Nephron progenitor cell (in vitro differentiated cells): ENCODE measurements around the gene BACE2.
A peak's percentile ranks its signal among the peaks of the same experiment; 100 is the strongest.

Experiments
- DNase-seq: peaks from one replicate; pipeline ENCODE4 v3.0.0; 2021
- H3K27ac Mint-ChIP-seq: 2 replicates; pipeline ENCODE4 v1.8.0; 2021; ENCODE audit warnings: mild to moderate bottlenecking, moderate library complexity, mixed read lengths
- H3K27me3 Mint-ChIP-seq: 2 replicates; pipeline ENCODE4 v1.8.0; 2021; ENCODE audit warnings: mild to moderate bottlenecking, low read depth, mixed read lengths; ENCODE audit not compliant: poor library complexity
- H3K36me3 Mint-ChIP-seq: 2 replicates; pipeline ENCODE4 v1.8.0; 2021; ENCODE audit warnings: low read depth, mixed read lengths
- H3K4me1 Mint-ChIP-seq: 2 replicates; pipeline ENCODE4 v1.8.0; 2021; ENCODE audit warnings: mixed read lengths
- H3K4me3 Mint-ChIP-seq: 2 replicates; pipeline ENCODE4 v1.8.0; 2021; ENCODE audit warnings: mild to moderate bottlenecking, moderate library complexity, mixed read lengths
- H3K9me3 Mint-ChIP-seq: 2 replicates; pipeline ENCODE4 v1.8.0; 2021; ENCODE audit warnings: mild to moderate bottlenecking, moderate library complexity, mixed read lengths
- TF ChIP-seq, protein P1 (sequence below): fragments of 200-600 bp; sonication (generic); IDR thresholded peaks from 2 replicates; pipeline ENCODE4 v1.5.0; 2021; ENCODE audit warnings: antibody characterized with exemption

Gene BACE2

DNA sequence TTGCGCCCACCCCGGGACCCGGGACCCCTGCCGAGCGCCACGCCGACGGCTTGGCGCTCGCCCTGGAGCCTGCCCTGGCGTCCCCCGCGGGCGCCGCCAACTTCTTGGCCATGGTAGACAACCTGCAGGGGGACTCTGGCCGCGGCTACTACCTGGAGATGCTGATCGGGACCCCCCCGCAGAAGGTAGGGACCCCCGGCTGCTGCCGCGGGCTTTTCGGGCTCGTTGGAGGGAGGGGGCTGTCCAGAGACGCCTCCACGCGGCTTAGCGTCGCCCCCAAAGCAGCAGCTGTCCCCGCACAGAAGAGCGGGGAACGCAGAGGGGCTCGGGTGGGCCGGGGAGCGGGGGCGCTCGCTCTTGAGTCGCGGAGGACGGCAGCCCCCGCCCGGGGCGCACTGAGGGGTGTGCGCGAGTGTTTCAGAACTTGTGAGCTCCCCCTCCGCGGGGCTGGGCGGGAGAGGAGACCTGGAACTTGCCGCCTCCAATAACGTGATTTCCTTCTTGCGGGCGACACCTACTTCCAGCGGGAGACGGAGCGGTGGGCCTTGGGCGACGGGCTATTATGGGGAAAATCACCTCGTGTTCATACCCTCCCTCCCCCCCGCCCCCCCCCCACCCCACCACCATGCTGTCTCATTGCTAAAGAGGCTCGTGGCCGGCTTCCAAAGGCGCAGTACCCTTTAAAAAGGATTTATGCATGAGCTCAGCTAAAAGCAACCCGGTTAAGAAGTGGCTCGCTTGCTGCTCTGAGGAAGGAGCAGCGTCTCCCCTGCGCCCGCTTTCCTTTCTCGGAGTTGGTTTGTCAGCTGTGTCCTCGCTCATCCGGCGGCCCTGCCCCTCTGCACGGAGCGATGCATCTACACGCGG lies 664 bp downstream of the BACE2 start:
- DNase-seq = peak; percentile 59
- Mint-ChIP-seq H3K36me3 (no peaks in the 10 kb centered on the region), H3K27ac (no peak overlapping the region), H3K4me1 (peaks cover 41% of the 10 kb centered on the region), H3K4me3 (peak overlapping the region; percentile 86), H3K27me3 (peaks cover 59% of the 10 kb centered on the region), H3K9me3 (no peaks in the 10 kb centered on the region)
- TF ChIP-seq, protein P1, sequence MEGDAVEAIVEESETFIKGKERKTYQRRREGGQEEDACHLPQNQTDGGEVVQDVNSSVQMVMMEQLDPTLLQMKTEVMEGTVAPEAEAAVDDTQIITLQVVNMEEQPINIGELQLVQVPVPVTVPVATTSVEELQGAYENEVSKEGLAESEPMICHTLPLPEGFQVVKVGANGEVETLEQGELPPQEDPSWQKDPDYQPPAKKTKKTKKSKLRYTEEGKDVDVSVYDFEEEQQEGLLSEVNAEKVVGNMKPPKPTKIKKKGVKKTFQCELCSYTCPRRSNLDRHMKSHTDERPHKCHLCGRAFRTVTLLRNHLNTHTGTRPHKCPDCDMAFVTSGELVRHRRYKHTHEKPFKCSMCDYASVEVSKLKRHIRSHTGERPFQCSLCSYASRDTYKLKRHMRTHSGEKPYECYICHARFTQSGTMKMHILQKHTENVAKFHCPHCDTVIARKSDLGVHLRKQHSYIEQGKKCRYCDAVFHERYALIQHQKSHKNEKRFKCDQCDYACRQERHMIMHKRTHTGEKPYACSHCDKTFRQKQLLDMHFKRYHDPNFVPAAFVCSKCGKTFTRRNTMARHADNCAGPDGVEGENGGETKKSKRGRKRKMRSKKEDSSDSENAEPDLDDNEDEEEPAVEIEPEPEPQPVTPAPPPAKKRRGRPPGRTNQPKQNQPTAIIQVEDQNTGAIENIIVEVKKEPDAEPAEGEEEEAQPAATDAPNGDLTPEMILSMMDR = no peak

DNA sequence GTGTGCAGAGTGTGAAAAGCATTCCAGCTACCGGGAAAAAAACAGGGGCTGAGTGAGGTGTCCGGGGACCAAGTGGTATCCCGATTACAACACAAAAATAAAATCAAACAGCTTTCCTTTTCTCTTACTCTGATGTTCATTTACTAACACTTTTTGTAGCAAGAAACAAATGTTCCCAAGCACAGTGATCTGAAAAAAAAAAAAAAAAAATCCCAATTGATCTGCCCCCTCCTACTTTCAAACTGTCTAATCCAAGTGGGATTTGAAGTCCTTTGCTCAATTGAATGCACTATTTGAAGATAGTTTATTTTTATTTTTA lies 1.3 kb downstream of the BACE2 start:
- no peak overlapping the region for H3K27ac Mint-ChIP-seq
- H3K36me3 Mint-ChIP-seq = no peaks in the 10 kb centered on the region
- H3K4me1 Mint-ChIP-seq = peaks cover 41% of the 10 kb centered on the region
- peak overlapping the region; percentile 86 for H3K4me3 Mint-ChIP-seq
- H3K27me3 Mint-ChIP-seq = peaks cover 54% of the 10 kb centered on the region
- TF ChIP-seq, protein P1 = no peak
- H3K9me3 Mint-ChIP-seq = no peaks in the 10 kb centered on the region
- DNase-seq = no peak

DNA sequence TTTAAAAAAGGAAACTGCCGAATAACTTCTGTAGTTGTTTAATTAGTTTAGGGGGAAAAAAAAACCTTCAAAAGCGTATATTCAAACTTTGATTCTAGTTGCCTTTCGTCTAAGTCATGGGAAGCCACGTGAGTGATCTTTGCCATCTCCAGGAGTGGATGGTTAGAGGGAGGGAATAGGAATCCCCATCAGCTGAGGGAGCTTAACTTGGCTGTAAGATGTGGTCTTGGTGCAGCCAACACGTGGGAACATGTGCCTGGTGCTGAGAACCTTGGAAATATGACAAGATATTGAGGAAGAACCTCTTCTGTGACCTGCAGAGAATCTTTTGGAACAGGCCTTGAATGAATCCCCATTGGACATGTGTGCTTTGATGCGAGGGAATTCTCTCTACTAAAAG lies 1.7 kb downstream of the BACE2 start:
- no peak overlapping the region for H3K27ac Mint-ChIP-seq
- DNase-seq = no peak
- H3K9me3 Mint-ChIP-seq = no peaks in the 10 kb centered on the region
- peak overlapping the region; percentile 86 for H3K4me3 Mint-ChIP-seq
- H3K4me1 Mint-ChIP-seq = peaks cover 41% of the 10 kb centered on the region
- H3K36me3 Mint-ChIP-seq = no peaks in the 10 kb centered on the region
- TF ChIP-seq, protein P1 = no peak
- peaks cover 54% of the 10 kb centered on the region for H3K27me3 Mint-ChIP-seq

DNA sequence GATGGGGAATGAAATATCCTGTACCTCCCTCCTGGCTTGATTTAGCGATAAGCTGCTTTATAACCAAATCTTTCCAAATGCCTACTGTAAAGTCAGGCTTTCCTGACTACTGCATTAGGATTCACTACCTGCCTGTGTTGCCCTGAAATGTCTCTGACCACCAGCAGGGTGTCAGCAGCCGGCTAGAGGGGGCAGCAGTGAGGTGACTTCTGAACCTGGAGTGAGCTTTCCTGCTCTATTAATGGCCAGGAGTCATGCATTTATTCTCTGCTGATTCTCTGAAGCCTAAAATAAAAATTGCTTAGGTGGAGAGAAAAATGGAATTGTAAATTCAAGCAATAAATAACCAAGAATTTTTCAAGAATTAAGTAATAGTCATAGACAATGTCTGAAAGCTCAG lies 2.5 kb downstream of the BACE2 start:
- H3K4me3 Mint-ChIP-seq = peak overlapping the region; percentile 43
- no peaks in the 10 kb centered on the region for H3K36me3 Mint-ChIP-seq
- H3K27ac Mint-ChIP-seq = no peak overlapping the region
- no peaks in the 10 kb centered on the region for H3K9me3 Mint-ChIP-seq
- H3K4me1 Mint-ChIP-seq = peaks cover 36% of the 10 kb centered on the region
- H3K27me3 Mint-ChIP-seq = peaks cover 49% of the 10 kb centered on the region
- DNase-seq = peak; percentile 53
- TF ChIP-seq, protein P1 = peak; percentile 69

DNA sequence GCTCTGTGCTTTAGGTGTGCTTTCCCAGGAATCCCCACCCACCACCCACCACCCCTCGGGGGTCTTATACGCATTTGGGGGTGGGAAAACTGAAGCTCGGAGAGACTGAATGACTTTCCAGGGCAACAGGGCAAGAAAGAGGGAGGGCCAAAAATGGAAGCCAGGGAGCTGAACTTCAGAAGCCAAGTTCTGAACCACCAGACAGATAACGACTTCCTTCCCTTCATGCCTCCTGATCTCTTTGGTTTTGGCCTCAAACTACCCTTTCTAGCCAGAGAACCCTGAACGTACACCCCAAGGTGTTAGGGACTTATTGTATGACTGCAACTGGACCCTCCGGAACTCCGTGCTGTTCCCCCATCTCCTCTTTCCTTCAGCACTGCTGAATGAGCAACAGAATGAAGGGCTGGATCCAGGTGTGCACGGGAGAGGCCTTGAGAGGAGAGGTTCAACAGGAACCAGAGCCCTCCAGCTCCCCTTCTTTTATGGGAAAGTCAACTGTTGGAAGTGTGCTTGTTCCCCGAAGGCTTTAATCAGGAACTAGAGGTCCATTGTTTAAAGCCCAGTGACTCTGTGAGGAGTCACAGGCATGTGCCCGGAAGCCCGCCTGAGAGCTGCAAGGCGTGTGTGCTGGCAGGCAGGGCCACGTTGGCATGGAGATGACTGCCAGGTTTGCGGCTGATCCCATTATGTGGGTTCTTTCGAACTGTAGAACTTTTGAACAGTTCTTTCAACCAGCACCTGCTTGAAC lies 3.1 kb downstream of the BACE2 start:
- no peaks in the 10 kb centered on the region for H3K36me3 Mint-ChIP-seq
- H3K27ac Mint-ChIP-seq = no peak overlapping the region
- no peaks in the 10 kb centered on the region for H3K9me3 Mint-ChIP-seq
- H3K27me3 Mint-ChIP-seq = peaks cover 47% of the 10 kb centered on the region
- no peak for DNase-seq
- H3K4me3 Mint-ChIP-seq = no peak overlapping the region
- peaks cover 35% of the 10 kb centered on the region for H3K4me1 Mint-ChIP-seq
- TF ChIP-seq, protein P1 = no peak
